Adrenal gland (tissue), 12 donors: ENCODE data around the gene PRSS58. TPM values are rescaled to one million over a fixed set of nuclear protein-coding genes. Genes with fewer than 3 reads are reported as not detected.

Source experiments
- DNase-seq, 7 donors: peaks; one replicate each; pipeline ENCODE4 v3.0.0-alpha.2; 2019 to 2020
- H3K27ac ChIP-seq, 5 donors: fragments of 200-600 bp; sonication (generic) in 4 of 5; 1 replicate in 3 of 5; 2 replicates in 2 of 5; pipeline versions ENCODE4 v1.5.1 to v1.8.0; 2016 to 2020; ENCODE audit warnings: mild to moderate bottlenecking in 1 of 5
- H3K27me3 ChIP-seq: fragments of 200-600 bp; 2 replicates; pipeline ENCODE4 v1.8.0; 2021
- H3K36me3 ChIP-seq, 2 donors: fragments of 200-600 bp; replicated peaks in 1 of 2; 1 replicate in 1 of 2; 2 replicates in 1 of 2; pipeline versions ENCODE4 v1.5.1 to v1.8.0; 2018 to 2022
- H3K4me1 ChIP-seq, 2 donors: fragments of 200-600 bp; replicated peaks in 1 of 2; 1 replicate in 1 of 2; 2 replicates in 1 of 2; pipeline versions ENCODE4 v1.5.1 to v1.8.0; 2018 to 2021
- H3K4me3 ChIP-seq, 4 donors: fragments of 200-600 bp; sonication (generic) in 3 of 4; one replicate each; pipeline ENCODE4 v1.5.1; 2016 to 2018
- H3K9me3 ChIP-seq, 3 donors: fragments of 200-600 bp; sonication (generic) in 1 of 3; replicated peaks in 1 of 3; 1 replicate in 2 of 3; 2 replicates in 1 of 3; pipeline versions ENCODE4 v1.5.1 to v1.8.0; 2016 to 2021
- CTCF ChIP-seq, 6 experiments: fragments of 450-650 bp in 4 of 6; fragments of 200-600 bp in 2 of 6; sonication (generic) in 1 of 6; IDR thresholded peaks; 1 replicate in 5 of 6; 2 replicates in 1 of 6; pipeline versions ENCODE4 v1.5.1 to v1.8.0; 2016 to 2021; ENCODE audit warnings: antibody characterized with exemption in 6 of 6, mild to moderate bottlenecking in 2 of 6, moderate library complexity in 1 of 6
- POLR2A ChIP-seq, 2 donors: fragments of 450-650 bp; IDR thresholded peaks; one replicate each; pipeline ENCODE4 v1.6.1; 2017; ENCODE audit warnings: antibody characterized with exemption in 2 of 2, mild to moderate bottlenecking in 2 of 2, moderate library complexity in 1 of 2
- WGBS, 4 donors: extraction: QIAGEN DNeasy Blood & Tissue Kit in 2 of 4; methylation state at CpG; one replicate each; pipeline versions ENCODE4 v1.1.5 to v1.1.7; 2013 to 2017; 5-methylcytosine and 5-hydroxymethylcytosine counted together
- intact Hi-C, 2 donors: fragments of 100-400 bp; cut with DNase I; formaldehyde crosslinking; loops; one replicate each; pipeline versions ENCODE4 v1.14.1 to v1.15.0; 2022 to 2023
- polyA plus RNA-seq, 3 donors: library from polyadenylated mRNA; stranded (reverse); fragments of 200-250 nt in 2 of 3; fragments of 350-450 nt in 1 of 3; fragmentation: Illumina TruSeq in 1 of 3; extraction: RNeasy Lipid Tissue Mini Kit (QIAGEN cat#74804) in 1 of 3; gene quantifications; one replicate each; pipeline ENCODE4 v1.2.3, GENCODE V29; 2013 to 2014
- total RNA-seq, 9 donors: library from RNA; depleted of rRNA in 4 of 9; stranded (reverse); fragments of >200 nt in 4 of 9; fragments of 120-200 nt in 1 of 9; fragmentation: NEBNext Ultra II Directional in 1 of 9; extraction: Animal tissue kit (Norgen Biotek cat#: 25700) in 1 of 9; gene quantifications; one replicate each; pipeline versions ENCODE4 v1.1.0 to v1.2.4, GENCODE V29; 2013 to 2023
- donor health status: healthy with polysubstance abuse.
- donor health status: Bipolar disorder and iron deficiency.
- donor health status: DM: yes; HTN: yes; CAD: no.
- donor health status: DM: no; HTN: no; CAD: no.
- donor health status: DM: no; HTN: no; CAD: no.
- donor health status: DM: yes; HTN: yes; CAD: no.

Gene PRSS58
- total and polyA plus RNA-seq, 12 donors, result not detected

GRCh38 chr7:142248166-142249160, 9.4 kb downstream of the PRSS58 start:
- H3K27ac ChIP-seq, result no peak overlapping the region

GRCh38 chr7:142243823-142244222, 14.0 kb downstream of the PRSS58 start:
- H3K4me3 ChIP-seq, result no peak overlapping the region
- H3K27ac ChIP-seq, result no peak overlapping the region
- H3K27me3 ChIP-seq, result no peaks in the 10 kb centered on the region
- no peaks in the 10 kb centered on the region for H3K9me3 ChIP-seq
- TF ChIP-seq CTCF (IDR thresholded peaks at IDR 0.05), result no peak
- TF ChIP-seq POLR2A (IDR thresholded peaks at IDR 0.05), result no peak
- no peaks in the 10 kb centered on the region for H3K36me3 ChIP-seq
- no peak for DNase-seq
- intact Hi-C loops, result no loop called here
- WGBS, 4 donors, result 80 to 84% (median 82%) methylated on average over 10 of the region's 10 CpGs
- H3K4me1 ChIP-seq, result no peaks in the 10 kb centered on the region

More at GRCh38 chr7:142248166-142249160, 9.4 kb downstream of the PRSS58 start:
- H3K4me1 ChIP-seq, result no peaks in the 10 kb centered on the region
- no peaks in the 10 kb centered on the region for H3K27me3 ChIP-seq
- no peaks in the 10 kb centered on the region for H3K36me3 ChIP-seq
- TF ChIP-seq POLR2A (IDR thresholded peaks at IDR 0.05) (no peak), CTCF (IDR thresholded peaks at IDR 0.05) (no peak)
- H3K9me3 ChIP-seq, result no peaks in the 10 kb centered on the region
- intact Hi-C loops, result no loop called here
- no peak for DNase-seq
- H3K4me3 ChIP-seq, result no peak overlapping the region
- 47 to 55% (median 50%) methylated on average over 7 of the region's 7 CpGs for WGBS, 4 donors

GRCh38 chr7:142240546-142240945, 17.3 kb downstream of the PRSS58 start:
- 23 to 42% (median 29%) methylated on average over 4 of the region's 4 CpGs for WGBS, 4 donors

More at GRCh38 chr7:142240546-142240945, 17.3 kb downstream of the PRSS58 start:
- no peaks in the 10 kb centered on the region for H3K4me1 ChIP-seq
- no peaks in the 10 kb centered on the region for H3K9me3 ChIP-seq
- no peak overlapping the region for H3K27ac ChIP-seq
- no peak for TF ChIP-seq CTCF (IDR thresholded peaks at IDR 0.05)
- TF ChIP-seq POLR2A (IDR thresholded peaks at IDR 0.05), result no peak
- intact Hi-C loops, result no loop called here
- H3K4me3 ChIP-seq, result no peak overlapping the region
- H3K27me3 ChIP-seq, result no peaks in the 10 kb centered on the region
- no peaks in the 10 kb centered on the region for H3K36me3 ChIP-seq
- DNase-seq, result no peak
